DOHH2 (cell line): ENCODE results near the gene C1QTNF6.

ENCODE experiments used
- EZH2phosphoT487 ChIP-seq: fragments of 200-600 bp; sonication (generic); IDR thresholded peaks from 2 replicates; pipeline ENCODE4 v1.6.1; 2017; ENCODE audit warnings: borderline replicate concordance, mild to moderate bottlenecking, antibody characterized with exemption, low read length, moderate library complexity, mixed read lengths
- TF ChIP-seq, protein P1 (sequence below): fragments of 200-600 bp; sonication (generic); IDR thresholded peaks from one replicate; pipeline ENCODE4 v1.5.1; 2014; ENCODE audit warnings: antibody characterized with exemption, mild to moderate bottlenecking, low read depth, low read length; ENCODE audit not compliant: poor library complexity, severe bottlenecking

DNA sequence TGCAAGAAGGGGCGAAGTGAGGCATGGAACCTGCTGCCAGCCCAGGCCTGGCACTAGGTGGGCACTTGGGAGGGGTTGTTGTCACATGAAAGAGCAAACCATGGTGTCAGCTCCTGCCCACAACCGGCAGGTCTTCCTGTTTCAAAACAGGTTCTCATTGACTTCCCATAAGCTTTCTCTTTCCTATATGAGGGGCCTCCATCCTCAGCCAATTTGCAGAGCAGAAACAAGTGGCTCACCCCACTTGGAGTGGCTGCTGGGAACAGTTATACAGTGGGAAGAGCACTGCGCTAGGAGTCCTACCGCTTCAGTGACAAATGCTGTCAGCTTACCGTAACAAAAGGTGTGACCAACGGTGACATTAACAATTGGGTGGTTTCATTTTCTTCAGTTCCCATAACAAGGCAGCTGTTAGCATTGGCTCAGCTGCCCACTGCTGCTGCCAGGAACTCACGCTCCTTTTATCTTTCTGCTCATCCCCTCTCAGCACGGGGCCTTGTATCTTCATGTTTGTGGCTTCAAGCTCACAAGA lies 34.5 kb upstream of the C1QTNF6 start:
- TF ChIP-seq, protein P1, sequence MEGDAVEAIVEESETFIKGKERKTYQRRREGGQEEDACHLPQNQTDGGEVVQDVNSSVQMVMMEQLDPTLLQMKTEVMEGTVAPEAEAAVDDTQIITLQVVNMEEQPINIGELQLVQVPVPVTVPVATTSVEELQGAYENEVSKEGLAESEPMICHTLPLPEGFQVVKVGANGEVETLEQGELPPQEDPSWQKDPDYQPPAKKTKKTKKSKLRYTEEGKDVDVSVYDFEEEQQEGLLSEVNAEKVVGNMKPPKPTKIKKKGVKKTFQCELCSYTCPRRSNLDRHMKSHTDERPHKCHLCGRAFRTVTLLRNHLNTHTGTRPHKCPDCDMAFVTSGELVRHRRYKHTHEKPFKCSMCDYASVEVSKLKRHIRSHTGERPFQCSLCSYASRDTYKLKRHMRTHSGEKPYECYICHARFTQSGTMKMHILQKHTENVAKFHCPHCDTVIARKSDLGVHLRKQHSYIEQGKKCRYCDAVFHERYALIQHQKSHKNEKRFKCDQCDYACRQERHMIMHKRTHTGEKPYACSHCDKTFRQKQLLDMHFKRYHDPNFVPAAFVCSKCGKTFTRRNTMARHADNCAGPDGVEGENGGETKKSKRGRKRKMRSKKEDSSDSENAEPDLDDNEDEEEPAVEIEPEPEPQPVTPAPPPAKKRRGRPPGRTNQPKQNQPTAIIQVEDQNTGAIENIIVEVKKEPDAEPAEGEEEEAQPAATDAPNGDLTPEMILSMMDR = no peak
- TF ChIP-seq EZH2phosphoT487 = no peak
